ENCODE data around the gene LST1.

Gene LST1

DNA sequence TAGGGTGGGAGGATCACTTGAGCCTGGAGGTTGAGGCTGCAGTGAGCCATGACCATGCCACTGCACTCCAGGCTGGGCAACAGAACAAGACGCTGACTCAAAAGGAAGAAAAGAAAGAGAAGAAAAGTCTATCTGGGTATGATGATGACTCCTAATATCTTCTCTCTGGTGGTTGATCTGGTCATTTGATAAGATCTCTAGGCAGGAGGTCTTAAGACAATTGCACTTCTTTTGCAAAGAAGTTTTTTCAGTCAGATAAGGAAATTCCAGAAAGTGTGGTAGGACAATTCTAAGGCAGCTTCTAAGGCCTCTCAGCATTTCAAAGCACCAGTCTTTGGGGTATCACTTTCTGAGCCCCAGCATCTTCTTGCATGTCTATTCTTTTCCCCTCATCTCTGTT, 21.2 kb downstream of the LST1 start:
- TF ChIP-seq, protein P1, sequence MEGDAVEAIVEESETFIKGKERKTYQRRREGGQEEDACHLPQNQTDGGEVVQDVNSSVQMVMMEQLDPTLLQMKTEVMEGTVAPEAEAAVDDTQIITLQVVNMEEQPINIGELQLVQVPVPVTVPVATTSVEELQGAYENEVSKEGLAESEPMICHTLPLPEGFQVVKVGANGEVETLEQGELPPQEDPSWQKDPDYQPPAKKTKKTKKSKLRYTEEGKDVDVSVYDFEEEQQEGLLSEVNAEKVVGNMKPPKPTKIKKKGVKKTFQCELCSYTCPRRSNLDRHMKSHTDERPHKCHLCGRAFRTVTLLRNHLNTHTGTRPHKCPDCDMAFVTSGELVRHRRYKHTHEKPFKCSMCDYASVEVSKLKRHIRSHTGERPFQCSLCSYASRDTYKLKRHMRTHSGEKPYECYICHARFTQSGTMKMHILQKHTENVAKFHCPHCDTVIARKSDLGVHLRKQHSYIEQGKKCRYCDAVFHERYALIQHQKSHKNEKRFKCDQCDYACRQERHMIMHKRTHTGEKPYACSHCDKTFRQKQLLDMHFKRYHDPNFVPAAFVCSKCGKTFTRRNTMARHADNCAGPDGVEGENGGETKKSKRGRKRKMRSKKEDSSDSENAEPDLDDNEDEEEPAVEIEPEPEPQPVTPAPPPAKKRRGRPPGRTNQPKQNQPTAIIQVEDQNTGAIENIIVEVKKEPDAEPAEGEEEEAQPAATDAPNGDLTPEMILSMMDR (IDR thresholded peaks at IDR 0.05; ENCODE audit: extremely low read depth, missing control alignments), result no peak
- no peak for DNase-seq (ENCODE audit: low spot score)

DNA sequence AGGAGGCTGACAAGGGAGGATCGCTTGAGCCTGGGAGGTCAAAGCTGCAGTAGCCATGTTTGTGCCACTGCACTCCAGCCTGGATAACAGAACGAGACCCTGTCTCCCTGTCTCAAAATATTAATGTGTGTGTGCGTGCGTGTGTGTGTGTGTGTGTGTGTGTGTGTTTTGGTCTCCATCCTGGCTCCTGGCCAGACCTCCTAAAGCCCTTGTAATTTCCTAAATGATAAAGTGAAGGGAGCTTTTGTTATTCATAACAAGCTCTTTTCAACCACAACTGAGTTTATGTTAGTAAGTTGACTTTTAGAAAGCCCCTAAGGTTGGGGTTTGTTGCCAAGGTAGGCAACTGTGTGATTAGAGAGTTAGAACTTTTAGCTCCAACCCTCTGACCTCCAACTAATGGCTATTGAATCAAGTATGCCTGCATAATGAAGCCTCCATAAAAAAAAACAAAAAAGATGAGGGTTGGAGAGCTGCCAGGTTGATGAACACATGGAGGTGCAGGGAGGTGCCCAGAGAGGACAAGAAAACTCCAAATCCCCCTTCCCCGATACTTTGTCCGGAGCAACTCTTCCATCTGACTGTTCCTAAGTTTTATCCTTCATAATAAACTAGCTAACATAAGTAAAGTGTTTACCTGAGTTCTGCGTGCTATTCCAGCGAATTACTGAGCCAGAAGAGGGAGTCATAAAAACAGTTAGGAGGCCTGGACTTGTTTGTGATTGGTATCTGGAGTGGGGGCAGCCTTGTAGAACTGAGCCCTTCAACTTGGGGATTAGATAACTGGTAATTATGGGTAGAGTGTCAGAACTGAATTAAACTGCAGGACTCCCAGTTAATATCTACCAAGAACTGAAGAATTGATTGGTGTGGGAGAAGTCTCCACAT, 23.7 kb downstream of the LST1 start:
- DNase-seq (ENCODE audit: low spot score), result no peak
- TF ChIP-seq, protein P1 (IDR thresholded peaks at IDR 0.05; ENCODE audit: extremely low read depth, missing control alignments), result no peak

DNA sequence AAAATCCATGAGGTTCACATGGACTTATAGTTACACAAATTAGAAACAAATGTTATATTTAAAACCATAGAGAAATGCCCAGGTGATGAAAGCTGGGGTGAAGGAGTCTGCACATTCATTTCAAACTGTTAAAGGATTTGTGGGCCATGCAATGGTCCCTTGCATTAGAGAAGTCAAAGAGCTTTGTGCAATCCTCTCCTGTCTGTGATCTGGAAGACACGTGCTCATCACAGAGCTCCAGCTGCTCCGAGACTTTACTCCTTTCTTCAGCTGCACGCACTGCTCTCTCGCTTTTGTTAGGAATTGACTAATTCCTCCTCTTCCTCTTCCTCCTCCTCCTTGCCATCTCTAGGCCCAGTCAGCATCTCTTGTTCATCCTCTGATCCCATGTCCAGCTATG, 24.9 kb downstream of the LST1 start:
- no peak for DNase-seq (ENCODE audit: low spot score)
- TF ChIP-seq, protein P1 (IDR thresholded peaks at IDR 0.05; ENCODE audit: extremely low read depth, missing control alignments), result no peak

DNA sequence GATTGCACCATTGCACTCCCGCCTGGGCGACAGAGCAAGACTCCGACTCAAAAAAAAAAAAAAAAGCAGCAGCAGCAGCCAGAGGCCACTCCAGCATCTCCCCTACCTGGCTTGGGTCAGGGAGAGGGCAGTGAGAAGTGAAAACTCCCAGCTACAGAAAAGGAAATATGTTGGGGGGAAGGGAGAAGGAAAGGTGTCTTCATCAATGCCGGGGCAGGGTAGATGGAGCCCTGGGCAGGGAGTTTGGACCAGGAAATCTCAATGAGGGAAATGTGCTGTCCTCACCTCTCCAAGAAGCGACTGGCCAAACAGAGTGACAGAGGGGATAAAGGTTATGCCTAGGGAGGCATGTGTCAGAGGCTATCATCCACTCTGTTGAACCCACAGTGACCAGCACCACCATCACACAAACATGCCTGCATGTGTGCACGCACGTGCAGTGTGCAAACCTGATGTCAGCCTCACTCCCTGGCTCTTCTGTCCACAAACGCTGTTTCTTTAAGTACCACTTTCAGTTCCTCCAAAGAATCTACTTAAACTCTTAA, 28.1 kb downstream of the LST1 start:
- DNase-seq (ENCODE audit: low spot score), result peak; percentile 77
- TF ChIP-seq, protein P1 (IDR thresholded peaks at IDR 0.05; ENCODE audit: extremely low read depth, missing control alignments), result no peak

DNA sequence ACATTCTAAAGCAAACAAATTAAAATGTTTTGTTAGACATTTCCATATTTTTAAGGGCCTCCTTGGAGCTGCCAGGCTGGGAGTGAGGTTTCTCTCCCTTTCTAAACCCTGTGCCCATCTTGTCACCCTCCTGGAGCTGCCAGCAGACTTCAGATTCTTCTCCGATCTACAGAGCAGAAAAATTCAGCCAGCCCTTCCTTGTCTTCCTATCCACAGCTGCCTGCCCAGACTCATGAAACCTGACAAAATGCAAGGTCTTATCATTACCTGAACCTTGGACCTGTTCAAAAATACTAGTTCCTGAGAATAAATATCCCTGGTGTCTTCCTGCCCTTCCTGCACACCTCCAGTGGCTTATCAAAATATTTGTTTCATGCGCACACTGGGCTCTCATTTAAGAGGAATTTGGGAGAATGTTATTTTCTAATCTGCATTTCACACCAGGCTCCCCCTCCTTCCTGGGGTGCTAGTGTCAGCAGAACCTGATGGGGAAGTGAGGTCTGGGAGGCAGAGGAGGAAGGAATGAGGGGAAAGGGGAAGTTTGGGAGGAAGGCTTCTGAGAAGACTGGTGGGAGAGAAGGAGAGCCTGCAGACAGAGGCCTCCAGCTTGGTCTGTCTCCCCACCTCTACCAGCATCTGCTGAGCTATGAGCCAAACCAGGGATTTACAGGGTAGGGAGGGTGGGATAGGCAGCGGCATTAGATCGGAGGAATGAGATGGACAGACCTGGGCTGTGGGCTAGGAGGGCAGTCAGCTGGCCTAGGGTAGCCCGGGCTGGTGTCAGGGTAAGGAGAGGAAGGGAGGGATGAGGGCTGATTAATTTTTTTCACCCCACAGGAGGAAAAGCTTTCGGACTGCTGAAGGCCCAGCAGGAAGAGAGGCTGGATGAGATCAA, 28.9 kb downstream of the LST1 start, which contains the start of gene AIF1:
TSS of gene AIF1 (plus strand) at position 551 of the 895 bp plus-strand sequence. CDS start at position 647, 96 bp downstream.
- TF ChIP-seq, protein P1 (IDR thresholded peaks at IDR 0.05; ENCODE audit: extremely low read depth, missing control alignments), result no peak
- no peak for DNase-seq (ENCODE audit: low spot score)

DNA sequence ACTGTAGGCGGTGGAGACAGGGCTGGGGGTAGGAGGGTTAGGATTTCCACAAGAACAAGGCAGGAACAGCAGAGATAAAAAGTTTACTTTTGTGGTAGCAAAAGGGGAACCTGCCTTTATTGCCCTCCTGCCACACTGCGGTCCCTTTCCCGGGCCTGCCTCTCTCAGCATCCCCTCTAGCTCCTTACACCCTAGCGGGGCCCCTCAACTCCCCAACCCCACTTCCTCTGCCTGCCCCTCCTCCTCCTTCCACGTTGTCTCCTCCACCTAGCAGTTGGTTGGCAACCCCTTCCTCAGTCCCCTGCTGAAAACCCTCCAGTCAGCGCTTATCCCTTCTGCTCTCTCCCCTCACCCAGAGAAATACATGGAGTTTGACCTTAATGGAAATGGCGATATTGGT, 29.7 kb downstream of the LST1 start:
- TF ChIP-seq, protein P1 (IDR thresholded peaks at IDR 0.05; ENCODE audit: extremely low read depth, missing control alignments), result no peak
- DNase-seq (ENCODE audit: low spot score), result no peak
